ENCODE results near the gene ARHGAP1. TPM values are rescaled to one million over a fixed set of nuclear protein-coding genes. Genes with fewer than 3 reads are reported as not detected.

ARHGAP1 gene
- total RNA-seq, 2 experiments from 2014 or later, result 16.3 to 42.6 TPM

DNA sequence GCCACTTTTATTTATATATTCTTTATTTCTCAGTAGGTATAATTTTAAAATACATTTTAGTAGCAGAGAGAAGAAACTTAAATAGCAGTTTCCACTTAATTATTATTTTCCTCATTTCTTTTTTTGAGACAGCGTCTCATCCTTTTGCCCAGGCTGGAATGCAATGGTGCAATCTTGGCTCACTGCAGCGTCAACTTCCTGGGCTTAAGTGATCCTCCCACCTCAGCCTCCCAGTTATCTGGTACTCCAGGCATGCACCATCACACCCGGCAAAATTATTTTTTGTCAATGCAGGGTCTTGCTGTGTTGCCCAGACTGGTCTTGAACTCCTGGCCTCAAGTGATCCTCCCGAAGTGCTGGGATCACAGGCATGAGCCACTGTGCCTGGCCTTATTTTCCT, 44.8 kb downstream of the ARHGAP1 start:
- ChIA-PET POLR2A (interaction anchor here (0.9 kb wide), 1 partner anchor 77 kb away, joined by 4 read pairs; no protein-coding TSS in a partner anchor), CTCF (ENCODE audit: unreplicated experiment) (no interaction called here)
- no peaks in the 10 kb centered on the region for H3K9me2 ChIP-seq (ENCODE audit: insufficient read depth, low read length)
- H2AFZ ChIP-seq (ENCODE audit: low read length), result no peak overlapping the region
- no peak overlapping the region for H3K27ac ChIP-seq (ENCODE audit: low read depth, low read length, poor library complexity, severe bottlenecking)
- BruUV-seq (replicated peaks), result no TSS peak
- peaks cover 72% of the 10 kb centered on the region for H3K36me3 ChIP-seq (ENCODE audit: insufficient read depth, low read length)
- H3K9me3 ChIP-seq (ENCODE audit: low read length), result no peaks in the 10 kb centered on the region
- H3K79me2 ChIP-seq (ENCODE audit: insufficient read depth, low read depth, low read length), result no peaks in the 10 kb centered on the region
- H3K4me2 ChIP-seq (ENCODE audit: low read length), result no peak overlapping the region
- H3K4me1 ChIP-seq (ENCODE audit: insufficient read depth, low read length, poor library complexity, severe bottlenecking), result no peaks in the 10 kb centered on the region
- TF ChIP-seq EZH2phosphoT487 (IDR thresholded peaks at IDR 0.05; ENCODE audit: borderline replicate concordance, low read depth, low read length), result no peak
- TF ChIP-seq, protein P1, sequence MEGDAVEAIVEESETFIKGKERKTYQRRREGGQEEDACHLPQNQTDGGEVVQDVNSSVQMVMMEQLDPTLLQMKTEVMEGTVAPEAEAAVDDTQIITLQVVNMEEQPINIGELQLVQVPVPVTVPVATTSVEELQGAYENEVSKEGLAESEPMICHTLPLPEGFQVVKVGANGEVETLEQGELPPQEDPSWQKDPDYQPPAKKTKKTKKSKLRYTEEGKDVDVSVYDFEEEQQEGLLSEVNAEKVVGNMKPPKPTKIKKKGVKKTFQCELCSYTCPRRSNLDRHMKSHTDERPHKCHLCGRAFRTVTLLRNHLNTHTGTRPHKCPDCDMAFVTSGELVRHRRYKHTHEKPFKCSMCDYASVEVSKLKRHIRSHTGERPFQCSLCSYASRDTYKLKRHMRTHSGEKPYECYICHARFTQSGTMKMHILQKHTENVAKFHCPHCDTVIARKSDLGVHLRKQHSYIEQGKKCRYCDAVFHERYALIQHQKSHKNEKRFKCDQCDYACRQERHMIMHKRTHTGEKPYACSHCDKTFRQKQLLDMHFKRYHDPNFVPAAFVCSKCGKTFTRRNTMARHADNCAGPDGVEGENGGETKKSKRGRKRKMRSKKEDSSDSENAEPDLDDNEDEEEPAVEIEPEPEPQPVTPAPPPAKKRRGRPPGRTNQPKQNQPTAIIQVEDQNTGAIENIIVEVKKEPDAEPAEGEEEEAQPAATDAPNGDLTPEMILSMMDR (conservative IDR thresholded peaks at IDR 0.05; ENCODE audit: low read length), result no peak
- intact Hi-C loops (cut with micrococcal nuclease; ENCODE audit: unreplicated experiment), result no loop called here
- no peak for DNase-seq (ENCODE audit: low spot score)
- H4K20me1 ChIP-seq (ENCODE audit: insufficient read depth, low read length), result no peaks in the 10 kb centered on the region
- H3K4me3 ChIP-seq (ENCODE audit: low read depth, low read length, poor library complexity, severe bottlenecking), result no peak overlapping the region

GRCh38 chr11:46649180-46649738, 51.2 kb downstream of the ARHGAP1 start:
- no peak overlapping the region for H3K4me3 ChIP-seq (ENCODE audit: low read depth, low read length, poor library complexity, severe bottlenecking)
- no TSS peak for BruUV-seq (replicated peaks)
- CTCF ChIA-PET (ENCODE audit: unreplicated experiment), result no interaction called here

GRCh38 chr11:46643986-46644385, 56.4 kb downstream of the ARHGAP1 start:
- POLR2A ChIA-PET, result interaction anchor here (0.6 to 1.6 kb wide), 7 partner anchors 13 to 190 kb away, joined by 3 to 4 read pairs (median 3); no protein-coding TSS in a partner anchor
- H3K9me2 ChIP-seq (ENCODE audit: insufficient read depth, low read length), result no peaks in the 10 kb centered on the region
- H3K36me3 ChIP-seq (ENCODE audit: insufficient read depth, low read length), result peaks cover 64% of the 10 kb centered on the region
- H3K27ac ChIP-seq (ENCODE audit: low read depth, low read length, poor library complexity, severe bottlenecking), result no peak overlapping the region
- H3K4me1 ChIP-seq (ENCODE audit: insufficient read depth, low read length, poor library complexity, severe bottlenecking), result no peaks in the 10 kb centered on the region
- no peaks in the 10 kb centered on the region for H3K79me2 ChIP-seq (ENCODE audit: insufficient read depth, low read depth, low read length)
- CTCF ChIA-PET (ENCODE audit: unreplicated experiment), result no interaction called here
- intact Hi-C loops (cut with micrococcal nuclease; ENCODE audit: unreplicated experiment), result no loop called here
- no TSS peak for BruUV-seq (replicated peaks)
- H3K9me3 ChIP-seq (ENCODE audit: low read length), result peaks cover 5% of the 10 kb centered on the region; the same call in 1 of the 2 replicates
- no peak overlapping the region for H3K4me3 ChIP-seq (ENCODE audit: low read depth, low read length, poor library complexity, severe bottlenecking)
- DNase-seq (ENCODE audit: low spot score), result no peak
- no peak overlapping the region for H3K4me2 ChIP-seq (ENCODE audit: low read length)
- H4K20me1 ChIP-seq (ENCODE audit: insufficient read depth, low read length), result no peaks in the 10 kb centered on the region
- H2AFZ ChIP-seq (ENCODE audit: low read length), result no peak overlapping the region
- TF ChIP-seq EZH2phosphoT487 (IDR thresholded peaks at IDR 0.05; ENCODE audit: borderline replicate concordance, low read depth, low read length), result no peak
- TF ChIP-seq, protein P1 (conservative IDR thresholded peaks at IDR 0.05; ENCODE audit: low read length), result no peak

More at GRCh38 chr11:46649180-46649738, 51.2 kb downstream of the ARHGAP1 start:
- H3K27ac ChIP-seq (ENCODE audit: low read depth, low read length, poor library complexity, severe bottlenecking), result no peak overlapping the region
- POLR2A ChIA-PET, result interaction anchor here (0.6 kb wide), 1 partner anchor 131 kb away, joined by 8 read pairs; no protein-coding TSS in a partner anchor
- no peak overlapping the region for H3K4me2 ChIP-seq (ENCODE audit: low read length)
- TF ChIP-seq, protein P1 (conservative IDR thresholded peaks at IDR 0.05; ENCODE audit: low read length), result no peak
- no peak for TF ChIP-seq EZH2phosphoT487 (IDR thresholded peaks at IDR 0.05; ENCODE audit: borderline replicate concordance, low read depth, low read length)
- H2AFZ ChIP-seq (ENCODE audit: low read length), result no peak overlapping the region
- H3K9me2 ChIP-seq (ENCODE audit: insufficient read depth, low read length), result no peaks in the 10 kb centered on the region
- no peaks in the 10 kb centered on the region for H3K79me2 ChIP-seq (ENCODE audit: insufficient read depth, low read depth, low read length)
- no peak for DNase-seq (ENCODE audit: low spot score)
- no peaks in the 10 kb centered on the region for H3K9me3 ChIP-seq (ENCODE audit: low read length)
- H3K36me3 ChIP-seq (ENCODE audit: insufficient read depth, low read length), result peaks cover 79% of the 10 kb centered on the region
- intact Hi-C loops (cut with micrococcal nuclease; ENCODE audit: unreplicated experiment), result no loop called here
- no peaks in the 10 kb centered on the region for H4K20me1 ChIP-seq (ENCODE audit: insufficient read depth, low read length)
- no peaks in the 10 kb centered on the region for H3K4me1 ChIP-seq (ENCODE audit: insufficient read depth, low read length, poor library complexity, severe bottlenecking)
